CD4-positive, alpha-beta T cell treated with Interleukin-6 at 100 ng/mL for 8 hours (primary cell): ENCODE results near the gene PLCB1.

Source experiments
- DNase-seq: peaks from one replicate; pipeline ENCODE4 v3.0.0-alpha.2; 2020; ENCODE audit warnings: mixed read lengths, low spot score

The PLCB1 gene

GRCh38 chr20:8212286-8212685, 80.2 kb downstream of the PLCB1 start:
- no peak for DNase-seq

- no peak for DNase-seq
Measured at GRCh38 chr20:8213270-8213669, 81.2 kb downstream of the PLCB1 start.

- DNase-seq: peak; percentile 2
Measured at GRCh38 chr20:8213831-8214587, 81.9 kb downstream of the PLCB1 start.

GRCh38 chr20:8215361-8215781, 83.3 kb downstream of the PLCB1 start:
- no peak for DNase-seq

GRCh38 chr20:8216375-8217200, 84.5 kb downstream of the PLCB1 start:
- no peak for DNase-seq

- DNase-seq: no peak
Measured at GRCh38 chr20:8218861-8219260, 86.8 kb downstream of the PLCB1 start.

GRCh38 chr20:8219403-8219802, 87.3 kb downstream of the PLCB1 start:
- DNase-seq: no peak

GRCh38 chr20:8220716-8221115, 88.7 kb downstream of the PLCB1 start:
- no peak for DNase-seq

- DNase-seq: no peak
Measured at GRCh38 chr20:8221887-8222419, 89.9 kb downstream of the PLCB1 start.

- DNase-seq: no peak
Measured at GRCh38 chr20:8223091-8223870, 91.2 kb downstream of the PLCB1 start.

GRCh38 chr20:8225658-8226057, 93.6 kb downstream of the PLCB1 start:
- DNase-seq: no peak

- DNase-seq: no peak
Measured at GRCh38 chr20:8226106-8226505, 94.0 kb downstream of the PLCB1 start.

- no peak for DNase-seq
Measured at GRCh38 chr20:8227293-8227692, 95.2 kb downstream of the PLCB1 start.

- no peak for DNase-seq
Measured at GRCh38 chr20:8228315-8228714, 96.2 kb downstream of the PLCB1 start.

- DNase-seq: no peak
Measured at GRCh38 chr20:8229090-8229489, 97.0 kb downstream of the PLCB1 start.

- DNase-seq: no peak
Measured at GRCh38 chr20:8231038-8231437, 99.0 kb downstream of the PLCB1 start.

- no peak for DNase-seq
Measured at GRCh38 chr20:8232332-8232731, 100.3 kb downstream of the PLCB1 start.

GRCh38 chr20:8234580-8234979, 102.5 kb downstream of the PLCB1 start:
- DNase-seq: no peak

GRCh38 chr20:8242066-8242465, 110.0 kb downstream of the PLCB1 start:
- no peak for DNase-seq

GRCh38 chr20:8242827-8243724, 111.0 kb downstream of the PLCB1 start:
- DNase-seq: no peak

GRCh38 chr20:8244637-8245036, 112.6 kb downstream of the PLCB1 start:
- no peak for DNase-seq
